H1 (cell line): ENCODE data around the gene DTD1. TPM values are rescaled to one million over a fixed set of nuclear protein-coding genes. Genes with fewer than 3 reads are reported as not detected.

Experiments used
- CTCF ChIA-PET: fragments of 300-600 bp; sonication (Branson Sonifier 250); formaldehyde crosslinking; loops from one replicate; lab custom pipeline; 2021; ENCODE audit not compliant: partially characterized antibody; lab: Charles Lee
- POLR2A ChIA-PET: fragments of 300-600 bp; sonication (Branson Sonifier 250); formaldehyde crosslinking; loops from one replicate; lab custom pipeline; 2021; ENCODE audit warnings: inconsistent platforms; ENCODE audit not compliant: partially characterized antibody; lab: Charles Lee
- DNase-seq, 2 experiments: peaks; one replicate each; pipeline versions ENCODE4 v3.0.0 to v3.0.0-alpha.2; 2010 to 2022; ENCODE audit warnings: low spot score in 2 of 2, low read depth in 1 of 2, mixed read lengths in 1 of 2
- FAIRE-seq: peaks from 2 replicates; lab custom pipeline; 2011; peaks lifted over from hg19 to GRCh38; lab: Jason Lieb, UNC
- H2AFZ ChIP-seq: 2 replicates; pipeline ENCODE4 v1.8.1; 2012; ENCODE audit warnings: low read length, inconsistent platforms
- H2AK5ac ChIP-seq: 2 replicates; pipeline ENCODE4 v1.6.1; 2013; ENCODE audit warnings: low read depth, low read length
- H2BK120ac ChIP-seq: replicated peaks from 2 replicates; pipeline ENCODE3; 2013; ENCODE audit warnings: low read depth, low read length, inconsistent platforms
- H2BK12ac ChIP-seq: 2 replicates; pipeline ENCODE4 v1.6.1; 2013; ENCODE audit warnings: low read depth, low read length
- H2BK15ac ChIP-seq: 2 replicates; pipeline ENCODE4 v1.6.1; 2013; ENCODE audit warnings: low read length
- H2BK20ac ChIP-seq: 2 replicates; pipeline ENCODE4 v1.6.1; 2013; ENCODE audit warnings: low read length
- H2BK5ac ChIP-seq: 2 replicates; pipeline ENCODE4 v1.6.1; 2013; ENCODE audit warnings: low read depth, low read length
- H3K14ac ChIP-seq: 2 replicates; pipeline ENCODE4 v1.6.1; 2013; ENCODE audit warnings: inconsistent platforms; ENCODE audit not compliant: insufficient read length
- H3K18ac ChIP-seq: 2 replicates; pipeline ENCODE4 v1.6.1; 2013; ENCODE audit warnings: low read length; ENCODE audit errors: extremely low read depth
- H3K23ac ChIP-seq: 2 replicates; pipeline ENCODE4 v1.6.1; 2013; ENCODE audit warnings: inconsistent platforms; ENCODE audit not compliant: insufficient read length
- H3K23me2 ChIP-seq: 2 replicates; pipeline ENCODE4 v1.6.1; 2013; ENCODE audit warnings: low read depth, low read length
- H3K27ac ChIP-seq: 2 replicates; pipeline ENCODE4 v1.6.1; 2011; ENCODE audit warnings: low read depth, low read length, inconsistent platforms
- H3K27me3 ChIP-seq, 4 experiments: replicated peaks in 1 of 4; 1 replicate in 1 of 4; 2 replicates in 3 of 4; pipeline versions ENCODE4 v1.6.1 to v1.8.1; 2011 to 2013; ENCODE audit warnings: low read length in 3 of 4, mild to moderate bottlenecking in 3 of 4, inconsistent platforms in 2 of 4, mixed read lengths in 2 of 4, moderate library complexity in 1 of 4; ENCODE audit not compliant: control insufficient read depth in 3 of 4, insufficient read depth in 3 of 4; ENCODE audit errors: extremely low read depth in 1 of 4
- H3K36me3 ChIP-seq, 4 experiments: 2 replicates each; pipeline versions ENCODE4 v1.6.1 to v1.8.1; 2011 to 2013; ENCODE audit warnings: mild to moderate bottlenecking in 4 of 4, low read length in 3 of 4, moderate library complexity in 2 of 4, control low read depth in 1 of 4, inconsistent platforms in 1 of 4; ENCODE audit not compliant: insufficient read depth in 4 of 4, control insufficient read depth in 2 of 4
- H3K4ac ChIP-seq: replicated peaks from 2 replicates; pipeline ENCODE3; 2013; ENCODE audit warnings: low read length, low read depth, mixed read lengths, inconsistent platforms; ENCODE audit not compliant: insufficient read length
- H3K4me1 ChIP-seq, 4 experiments: replicated peaks in 1 of 4; 1 replicate in 1 of 4; 2 replicates in 3 of 4; pipeline versions ENCODE4 v1.6.1 to v1.8.1; 2011 to 2013; ENCODE audit warnings: low read length in 3 of 4, inconsistent platforms in 2 of 4, mixed read lengths in 1 of 4; ENCODE audit not compliant: insufficient read depth in 4 of 4, control insufficient read depth in 3 of 4
- H3K4me2 ChIP-seq, 2 experiments: 2 replicates each; pipeline versions ENCODE4 v1.6.1 to v1.8.1; 2011 to 2013; ENCODE audit warnings: low read depth in 2 of 2, low read length in 2 of 2, control low read depth in 1 of 2, inconsistent platforms in 1 of 2, mild to moderate bottlenecking in 1 of 2; ENCODE audit not compliant: insufficient read depth in 1 of 2
- H3K4me3 ChIP-seq, 4 experiments: fragments of 200-600, 300-600 bp in 1 of 4; sonication (generic), shearing (Covaris generic), sonication (Bioruptor Twin) in 1 of 4; 2 replicates each; pipeline versions ENCODE4 v1.5.1 to v1.8.1; 2011 to 2016; ENCODE audit warnings: low read length in 4 of 4, low read depth in 3 of 4, control low read depth in 2 of 4, inconsistent platforms in 2 of 4, mild to moderate bottlenecking in 2 of 4, mixed read lengths in 1 of 4, moderate library complexity in 1 of 4; ENCODE audit not compliant: insufficient read depth in 2 of 4; ENCODE audit errors: extremely low read depth in 1 of 4
- H3K56ac ChIP-seq: replicated peaks from 2 replicates; pipeline ENCODE3; 2013; ENCODE audit warnings: low read depth, mild to moderate bottlenecking, mixed read lengths, low read length, inconsistent platforms; ENCODE audit not compliant: insufficient read length
- H3K79me1 ChIP-seq: 2 replicates; pipeline ENCODE4 v1.6.1; 2013; ENCODE audit warnings: low read depth, low read length, control low read depth
- H3K79me2 ChIP-seq, 2 experiments: 2 replicates each; pipeline versions ENCODE4 v1.6.1 to v1.8.1; 2012 to 2013; ENCODE audit warnings: low read length in 2 of 2, mild to moderate bottlenecking in 2 of 2, inconsistent platforms in 1 of 2; ENCODE audit not compliant: insufficient read depth in 2 of 2, control insufficient read depth in 1 of 2
- H3K9ac ChIP-seq, 4 experiments: replicated peaks in 1 of 4; 1 replicate in 1 of 4; 2 replicates in 3 of 4; pipeline versions ENCODE4 v1.6.1 to v1.8.1; 2011 to 2013; ENCODE audit warnings: low read depth in 3 of 4, low read length in 3 of 4, control low read depth in 2 of 4, mild to moderate bottlenecking in 2 of 4, moderate library complexity in 2 of 4, inconsistent platforms in 1 of 4; ENCODE audit errors: extremely low read depth in 1 of 4
- H3K9me3 ChIP-seq, 2 experiments: 2 replicates each; pipeline versions ENCODE4 v1.6.1 to v1.8.1; 2012 to 2013; ENCODE audit warnings: mild to moderate bottlenecking in 2 of 2, moderate library complexity in 2 of 2, control low read depth in 1 of 2, inconsistent platforms in 1 of 2, low read depth in 1 of 2, low read length in 1 of 2, mixed read lengths in 1 of 2; ENCODE audit not compliant: insufficient read depth in 2 of 2
- H4K20me1 ChIP-seq, 2 experiments: replicated peaks in 1 of 2; 2 replicates each; pipeline versions ENCODE3 to v1.8.1; 2011 to 2013; ENCODE audit warnings: inconsistent platforms in 2 of 2, low read length in 2 of 2, mild to moderate bottlenecking in 1 of 2; ENCODE audit not compliant: insufficient read depth in 2 of 2, control insufficient read depth in 1 of 2
- H4K5ac ChIP-seq: 2 replicates; pipeline ENCODE4 v1.6.1; 2013; ENCODE audit warnings: low read length, low read depth, mixed read lengths, inconsistent platforms; ENCODE audit not compliant: insufficient read length
- H4K8ac ChIP-seq: 2 replicates; pipeline ENCODE4 v1.8.0; 2013; ENCODE audit warnings: mild to moderate bottlenecking, moderate library complexity, low read length, inconsistent platforms; ENCODE audit not compliant: insufficient read depth; ENCODE audit errors: extremely low read depth
- H4K91ac ChIP-seq: replicated peaks from 2 replicates; pipeline ENCODE3; 2013; ENCODE audit warnings: low read length, mixed read lengths, inconsistent platforms; ENCODE audit not compliant: insufficient read length
- ATF2 ChIP-seq: IDR thresholded peaks from 2 replicates; pipeline ENCODE4 v1.6.1; 2012; ENCODE audit warnings: low read length, inconsistent platforms
- BRCA1 ChIP-seq: IDR thresholded peaks from 2 replicates; pipeline ENCODE4 v1.6.1; 2012; ENCODE audit warnings: low read depth, low read length, improper control_type of control experiment
- CBX8 ChIP-seq: fragments of 300-800, 300-1000 bp; sonication (generic); IDR thresholded peaks from 2 replicates; pipeline ENCODE4 v1.7.1; 2016; ENCODE audit warnings: low read depth, low read length, borderline replicate concordance
- CHD1 ChIP-seq: IDR thresholded peaks from 2 replicates; pipeline ENCODE4 v1.6.1; 2012; ENCODE audit warnings: low read depth, low read length, improper control_type of control experiment
- EGR1 ChIP-seq: IDR thresholded peaks from 2 replicates; pipeline ENCODE4 v1.6.1; 2011; ENCODE audit warnings: low read depth, low read length, borderline replicate concordance
- FOSL1 ChIP-seq: IDR thresholded peaks from 2 replicates; pipeline ENCODE4 v1.6.1; 2011; ENCODE audit warnings: mild to moderate bottlenecking, low read depth, low read length, moderate library complexity; ENCODE audit not compliant: insufficient read depth
- GABPA ChIP-seq: IDR thresholded peaks from 2 replicates; pipeline ENCODE4 v1.6.1; 2011; ENCODE audit warnings: mild to moderate bottlenecking, low read length, moderate library complexity, borderline replicate concordance; ENCODE audit not compliant: insufficient read depth
- KDM5A ChIP-seq: fragments of 200-600 bp; IDR thresholded peaks from 2 replicates; pipeline ENCODE4 v1.7.1; 2012; ENCODE audit warnings: mild to moderate bottlenecking, low read length, inconsistent platforms, mixed read lengths
- RAD21 ChIP-seq, 2 experiments: IDR thresholded peaks in 1 of 2; conservative IDR thresholded peaks in 1 of 2; 2 replicates each; pipeline ENCODE4 v1.6.1; 2011; ENCODE audit warnings: low read depth in 2 of 2, low read length in 2 of 2, improper control_type of control experiment in 1 of 2, inconsistent platforms in 1 of 2, mild to moderate bottlenecking in 1 of 2, moderate library complexity in 1 of 2
- RBBP5 ChIP-seq: IDR thresholded peaks from 2 replicates; pipeline ENCODE4 v1.7.1; 2012; ENCODE audit warnings: low read depth, mild to moderate bottlenecking, inconsistent platforms, low read length, moderate library complexity, borderline replicate concordance
- SUZ12 ChIP-seq: fragments of 200-600 bp; sonication (generic); IDR thresholded peaks from 2 replicates; pipeline ENCODE4 v1.6.1; 2012; ENCODE audit warnings: mild to moderate bottlenecking, inconsistent platforms, low read length, moderate library complexity, mixed read lengths
- TBP ChIP-seq: IDR thresholded peaks from 2 replicates; pipeline ENCODE4 v1.6.1; 2011; ENCODE audit warnings: low read depth, low read length, improper control_type of control experiment
- WGBS, 2 experiments: shearing (Covaris generic) in 1 of 2; methylation state at CpG; one replicate each; pipeline versions ENCODE4 v1.1.6 to v1.1.7; 2013 to 2015; ENCODE audit warnings: low lambda C conversion rate in 2 of 2, mixed read lengths in 2 of 2, inconsistent platforms in 1 of 2, low coverage in 1 of 2, missing lambda C conversion rate in 1 of 2; ENCODE audit not compliant: insufficient replicate concordance in 2 of 2, insufficient coverage in 1 of 2, insufficient read length in 1 of 2; ENCODE audit errors: extremely low coverage in 1 of 2, missing lambda C conversion rate in 1 of 2; 5-methylcytosine and 5-hydroxymethylcytosine counted together
- polyA plus RNA-seq, 7 experiments: library from polyadenylated mRNA; depleted of rRNA in 3 of 7; stranded (reverse) in 5 of 7; unstranded in 2 of 7; fragments of >200 nt in 5 of 7; fragments of 200-250 nt in 2 of 7; gene quantifications; 1 replicate in 5 of 7; 2 replicates in 1 of 7; 4 replicates in 1 of 7; pipeline versions ENCODE4 v1.2.1 to v1.2.3, GENCODE V29; 2011 to 2013; ENCODE audit warnings: missing spikeins in 2 of 7, mixed read lengths in 2 of 7
- total RNA-seq: library from RNA; stranded (reverse); fragmentation: NEBNext Ultra II Directional; extraction: Animal tissue kit (Norgen Biotek cat#: 25700); gene quantifications from 2 replicates; pipeline ENCODE4 v1.2.1, GENCODE V29; 2021

DTD1 gene
- total and polyA plus RNA-seq, 2 of the 8 experiments (the other 6 are each of a cell fraction or from before 2014, with no cell fraction given): 49.7 to 66.6 TPM

GRCh38 chr20:18543932-18544331 lies 43.9 kb upstream of the DTD1 start:
- Histone ChIP-seq H3K79me2 (no peaks in the 10 kb centered on the region), H3K4me1 (no peaks in the 10 kb centered on the region), H3K27ac (no peak overlapping the region), H4K8ac (no peak overlapping the region), H2AK5ac (no peak overlapping the region), H4K91ac (no peak overlapping the region), H3K27me3 (no peaks in the 10 kb centered on the region), H3K4ac (no peak overlapping the region), H3K23ac (no peak overlapping the region), H3K23me2 (no peaks in the 10 kb centered on the region), H2BK5ac (no peak overlapping the region), H2BK20ac (no peak overlapping the region), H3K4me2 (no peak overlapping the region), H3K14ac (no peak overlapping the region), H3K9me3 (no peaks in the 10 kb centered on the region), H3K79me1 (no peaks in the 10 kb centered on the region), H3K56ac (no peak overlapping the region), H3K9ac (no peak overlapping the region), H4K5ac (no peak overlapping the region), H2BK12ac (no peak overlapping the region), H3K36me3 (peaks cover 10 to 47% (median 26%) of the 10 kb centered on the region in 4 experiments), H2BK15ac (no peak overlapping the region), H2AFZ (no peak overlapping the region), H3K4me3 (no peak overlapping the region), H2BK120ac (no peak overlapping the region), H4K20me1 (peaks cover 5 to 6% of the 10 kb centered on the region in 2 experiments), H3K18ac (no peak overlapping the region)
- no peak for FAIRE-seq
- no peak for DNase-seq
- 89% methylated on average over 7 of the region's 7 CpGs; no CpG with 5 or more reads in 1 of the 2 experiments for WGBS, 2 experiments
- CTCF ChIA-PET: no interaction called here
- POLR2A ChIA-PET: interaction anchor here (0.9 to 1.1 kb wide), 2 partner anchors 16 to 77 kb away, joined by 3 to 4 read pairs; partner anchors contain the start of gene DZANK1
- TF ChIP-seq GABPA: no peak
- TF ChIP-seq TBP: no peak
- TF ChIP-seq BRCA1: no peak
- TF ChIP-seq RBBP5: no peak
- TF ChIP-seq CHD1: no peak
- no peak for TF ChIP-seq EGR1
- TF ChIP-seq FOSL1: no peak
- no peak for TF ChIP-seq KDM5A
- no peak for TF ChIP-seq SUZ12
- TF ChIP-seq CBX8: no peak
- no peak for TF ChIP-seq RAD21 (IDR thresholded peaks at IDR 0.05 in 1 of 2, conservative IDR thresholded peaks at IDR 0.05 in 1 of 2; ENCODE audit: low read depth in 2 of 2, low read length in 2 of 2)
- no peak for TF ChIP-seq ATF2
